K562 (cell line): ENCODE data around the gene SIRT3. TPM values are rescaled to one million over a fixed set of nuclear protein-coding genes. Genes with fewer than 3 reads are reported as not detected.

Experiments
- CBX1 ChIP-seq: sonication (generic); IDR thresholded peaks from 2 replicates; pipeline ENCODE4 v1.6.1; 2016; ENCODE audit warnings: antibody characterized with exemption, low read depth, mild to moderate bottlenecking
- DIDO1 ChIP-seq: fragments of 450-650 bp; IDR thresholded peaks from 2 replicates; pipeline ENCODE4 v1.6.1; 2016; ENCODE audit warnings: low read depth, missing biosample characterization, missing genetic modification characterization
- ESRRB ChIP-seq: fragments of 250-450 bp; sonication (Bioruptor Pico); IDR thresholded peaks from 2 replicates; pipeline ENCODE4 v1.5.0; 2020; ENCODE audit warnings: mild to moderate bottlenecking, moderate library complexity, borderline replicate concordance
- EWSR1 ChIP-seq: fragments of 450-650 bp; IDR thresholded peaks from 2 replicates; pipeline ENCODE4 v1.6.1; 2018; ENCODE audit warnings: borderline replicate concordance, mild to moderate bottlenecking, low read depth, moderate library complexity; ENCODE audit not compliant: partially characterized antibody
- HDAC6 ChIP-seq: IDR thresholded peaks from 2 replicates; pipeline ENCODE4 v1.6.1; 2012; ENCODE audit warnings: low read depth, mild to moderate bottlenecking, control low read depth, inconsistent platforms, low read length, moderate library complexity
- JUND ChIP-seq, 2 experiments: IDR thresholded peaks; 2 replicates in 1 of 2; 3 replicates in 1 of 2; pipeline ENCODE4 v1.6.1; 2011; ENCODE audit warnings: borderline replicate concordance in 2 of 2, low read depth in 2 of 2, low read length in 2 of 2, improper control_type of control experiment in 1 of 2, missing biosample characterization in 1 of 2, missing genetic modification characterization in 1 of 2, missing genetic modification reagents in 1 of 2
- MEIS2 ChIP-seq: fragments of 450-650 bp; IDR thresholded peaks from 2 replicates; pipeline ENCODE4 v1.6.1; 2014; ENCODE audit warnings: mild to moderate bottlenecking; ENCODE audit not compliant: partially characterized antibody
- NONO ChIP-seq, 2 experiments: fragments of 200-400 bp in 1 of 2; fragments of 450-650 bp in 1 of 2; formaldehyde crosslinking in 1 of 2; IDR thresholded peaks; 2 replicates each; pipeline ENCODE4 v1.6.1; 2017; ENCODE audit warnings: low read depth in 2 of 2, mild to moderate bottlenecking in 2 of 2, moderate library complexity in 2 of 2, low read length in 1 of 2
- PTTG1 ChIP-seq: fragments of 450-650 bp; IDR thresholded peaks from 2 replicates; pipeline ENCODE4 v1.6.1; 2016; ENCODE audit warnings: low read depth, mild to moderate bottlenecking, missing genetic modification characterization, missing compliant biosample characterization
- SP1 ChIP-seq: sonication (generic); formaldehyde crosslinking; IDR thresholded peaks from 2 replicates; pipeline ENCODE4 v1.8.1; 2022; ENCODE audit warnings: mild to moderate bottlenecking, missing genetic modification reagents
- TAF7 ChIP-seq: fragments of 450-650 bp; IDR thresholded peaks from 2 replicates; pipeline ENCODE4 v1.6.1; 2016; ENCODE audit warnings: missing genetic modification characterization, missing compliant biosample characterization
- ZSCAN32 ChIP-seq: fragments of 450-650 bp; formaldehyde crosslinking; IDR thresholded peaks from 2 replicates; pipeline ENCODE4 v1.4.0; 2020; ENCODE audit warnings: mild to moderate bottlenecking, moderate library complexity
- polyA plus RNA-seq, 8 experiments: library from polyadenylated mRNA; depleted of rRNA in 4 of 8; stranded (reverse) in 5 of 8; unstranded in 3 of 8; fragments of >200 nt; fragmentation: Nextera tagmentation in 2 of 8; fragmentation: Illumina TruSeq in 1 of 8; extraction: Ambion mirVana in 2 of 8; extraction: Trizol in 1 of 8; gene quantifications; 2 replicates each; pipeline versions ENCODE4 v1.2.1 to v1.2.3, GENCODE V29; 2011 to 2014; ENCODE audit warnings: inconsistent platforms in 1 of 8, missing spikeins in 1 of 8
- total RNA-seq, 7 experiments: library from RNA; depleted of rRNA in 6 of 7; stranded (reverse); fragments of >200 nt in 6 of 7; fragmentation: Illumina TruSeq in 2 of 7; extraction: Trizol in 2 of 7; gene quantifications; 2 replicates each; pipeline versions ENCODE4 v1.2.1 to v1.2.3, GENCODE V29; 2011 to 2021; ENCODE audit warnings: low replicate concordance in 1 of 7
- TF ChIP-seq, protein P1 (sequence below): fragments of 450-650 bp; formaldehyde crosslinking; IDR thresholded peaks from 2 replicates; pipeline ENCODE4 v1.4.0; 2022; ENCODE audit warnings: missing genetic modification characterization
- TF ChIP-seq, protein P2 (sequence below): sonication (generic); formaldehyde crosslinking; IDR thresholded peaks from 2 replicates; pipeline ENCODE4 v1.8.1; 2022; ENCODE audit warnings: missing genetic modification reagents
- TF ChIP-seq, protein P3 (sequence below), 2 experiments: fragments of 450-650 bp; IDR thresholded peaks; 2 replicates each; pipeline ENCODE4 v1.6.1; 2016; ENCODE audit warnings: mild to moderate bottlenecking in 2 of 2, borderline replicate concordance in 1 of 2, low read depth in 1 of 2, moderate library complexity in 1 of 2

SIRT3 gene
- total and polyA plus RNA-seq, 9 of the 15 experiments (the other 6 are each of a cell fraction or from before 2014, with no cell fraction given): 1.9 to 27.5 (median 14.5) TPM

DNA sequence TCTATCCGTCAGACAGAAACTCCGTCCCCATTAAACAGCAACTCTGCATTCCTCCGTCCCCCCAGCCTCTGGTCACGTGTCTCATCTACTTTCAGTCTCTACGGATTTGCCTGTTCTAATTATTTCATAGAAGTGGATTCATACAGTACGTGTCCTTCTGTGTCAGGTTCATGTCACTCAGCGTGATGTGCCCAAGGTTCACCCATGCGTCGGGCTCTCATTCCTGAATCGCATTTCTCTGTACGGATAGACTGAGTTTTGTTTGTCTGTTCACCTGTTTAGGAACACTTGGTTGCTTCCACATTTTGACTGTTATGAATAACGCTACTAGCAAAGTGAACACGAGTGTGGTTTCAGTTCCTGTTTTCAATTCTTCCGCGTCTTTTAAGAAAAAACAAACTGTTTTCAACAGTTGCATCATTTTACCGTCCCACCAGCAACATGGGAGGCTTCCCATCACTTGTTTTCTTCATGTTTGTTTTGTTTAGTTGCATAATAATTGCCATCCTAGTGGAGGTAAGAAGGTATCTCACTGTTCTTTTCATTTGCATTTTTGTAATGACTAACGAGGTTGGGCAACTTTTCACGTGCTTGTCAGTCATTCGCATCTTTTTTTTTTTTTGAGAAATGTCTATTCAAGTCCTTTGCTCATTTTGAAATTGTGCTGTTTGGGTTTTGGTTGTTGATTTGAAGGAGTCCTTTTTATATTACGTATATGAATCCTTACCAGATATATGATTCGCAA, 33.2 kb upstream of the SIRT3 start (continued):
- peak; percentile 70 for TF ChIP-seq ZSCAN32 (CRISPR knock-in tag)
- no peak for TF ChIP-seq EWSR1
- peak; percentile 56 for TF ChIP-seq MEIS2
- TF ChIP-seq, protein P1, sequence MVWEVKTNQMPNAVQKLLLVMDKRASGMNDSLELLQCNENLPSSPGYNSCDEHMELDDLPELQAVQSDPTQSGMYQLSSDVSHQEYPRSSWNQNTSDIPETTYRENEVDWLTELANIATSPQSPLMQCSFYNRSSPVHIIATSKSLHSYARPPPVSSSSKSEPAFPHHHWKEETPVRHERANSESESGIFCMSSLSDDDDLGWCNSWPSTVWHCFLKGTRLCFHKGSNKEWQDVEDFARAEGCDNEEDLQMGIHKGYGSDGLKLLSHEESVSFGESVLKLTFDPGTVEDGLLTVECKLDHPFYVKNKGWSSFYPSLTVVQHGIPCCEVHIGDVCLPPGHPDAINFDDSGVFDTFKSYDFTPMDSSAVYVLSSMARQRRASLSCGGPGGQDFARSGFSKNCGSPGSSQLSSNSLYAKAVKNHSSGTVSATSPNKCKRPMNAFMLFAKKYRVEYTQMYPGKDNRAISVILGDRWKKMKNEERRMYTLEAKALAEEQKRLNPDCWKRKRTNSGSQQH (CRISPR knock-in tag): no peak
- peak; percentile 75 for TF ChIP-seq JUND (IDR thresholded peaks at IDR 0.05; ENCODE audit: borderline replicate concordance, low read depth, low read length)
- TF ChIP-seq JUND (tag; IDR thresholded peaks at IDR 0.05; ENCODE audit: borderline replicate concordance, low read depth, low read length): peak; percentile 20; the same call in 2 of the 3 replicates
- no peak for TF ChIP-seq HDAC6
- TF ChIP-seq, protein P2, sequence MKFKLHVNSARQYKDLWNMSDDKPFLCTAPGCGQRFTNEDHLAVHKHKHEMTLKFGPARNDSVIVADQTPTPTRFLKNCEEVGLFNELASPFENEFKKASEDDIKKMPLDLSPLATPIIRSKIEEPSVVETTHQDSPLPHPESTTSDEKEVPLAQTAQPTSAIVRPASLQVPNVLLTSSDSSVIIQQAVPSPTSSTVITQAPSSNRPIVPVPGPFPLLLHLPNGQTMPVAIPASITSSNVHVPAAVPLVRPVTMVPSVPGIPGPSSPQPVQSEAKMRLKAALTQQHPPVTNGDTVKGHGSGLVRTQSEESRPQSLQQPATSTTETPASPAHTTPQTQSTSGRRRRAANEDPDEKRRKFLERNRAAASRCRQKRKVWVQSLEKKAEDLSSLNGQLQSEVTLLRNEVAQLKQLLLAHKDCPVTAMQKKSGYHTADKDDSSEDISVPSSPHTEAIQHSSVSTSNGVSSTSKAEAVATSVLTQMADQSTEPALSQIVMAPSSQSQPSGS (CRISPR knock-in tag): no peak
- peak; percentile 28; the same call in 1 of the 2 replicates for TF ChIP-seq DIDO1 (tag)
- TF ChIP-seq, protein P3, sequence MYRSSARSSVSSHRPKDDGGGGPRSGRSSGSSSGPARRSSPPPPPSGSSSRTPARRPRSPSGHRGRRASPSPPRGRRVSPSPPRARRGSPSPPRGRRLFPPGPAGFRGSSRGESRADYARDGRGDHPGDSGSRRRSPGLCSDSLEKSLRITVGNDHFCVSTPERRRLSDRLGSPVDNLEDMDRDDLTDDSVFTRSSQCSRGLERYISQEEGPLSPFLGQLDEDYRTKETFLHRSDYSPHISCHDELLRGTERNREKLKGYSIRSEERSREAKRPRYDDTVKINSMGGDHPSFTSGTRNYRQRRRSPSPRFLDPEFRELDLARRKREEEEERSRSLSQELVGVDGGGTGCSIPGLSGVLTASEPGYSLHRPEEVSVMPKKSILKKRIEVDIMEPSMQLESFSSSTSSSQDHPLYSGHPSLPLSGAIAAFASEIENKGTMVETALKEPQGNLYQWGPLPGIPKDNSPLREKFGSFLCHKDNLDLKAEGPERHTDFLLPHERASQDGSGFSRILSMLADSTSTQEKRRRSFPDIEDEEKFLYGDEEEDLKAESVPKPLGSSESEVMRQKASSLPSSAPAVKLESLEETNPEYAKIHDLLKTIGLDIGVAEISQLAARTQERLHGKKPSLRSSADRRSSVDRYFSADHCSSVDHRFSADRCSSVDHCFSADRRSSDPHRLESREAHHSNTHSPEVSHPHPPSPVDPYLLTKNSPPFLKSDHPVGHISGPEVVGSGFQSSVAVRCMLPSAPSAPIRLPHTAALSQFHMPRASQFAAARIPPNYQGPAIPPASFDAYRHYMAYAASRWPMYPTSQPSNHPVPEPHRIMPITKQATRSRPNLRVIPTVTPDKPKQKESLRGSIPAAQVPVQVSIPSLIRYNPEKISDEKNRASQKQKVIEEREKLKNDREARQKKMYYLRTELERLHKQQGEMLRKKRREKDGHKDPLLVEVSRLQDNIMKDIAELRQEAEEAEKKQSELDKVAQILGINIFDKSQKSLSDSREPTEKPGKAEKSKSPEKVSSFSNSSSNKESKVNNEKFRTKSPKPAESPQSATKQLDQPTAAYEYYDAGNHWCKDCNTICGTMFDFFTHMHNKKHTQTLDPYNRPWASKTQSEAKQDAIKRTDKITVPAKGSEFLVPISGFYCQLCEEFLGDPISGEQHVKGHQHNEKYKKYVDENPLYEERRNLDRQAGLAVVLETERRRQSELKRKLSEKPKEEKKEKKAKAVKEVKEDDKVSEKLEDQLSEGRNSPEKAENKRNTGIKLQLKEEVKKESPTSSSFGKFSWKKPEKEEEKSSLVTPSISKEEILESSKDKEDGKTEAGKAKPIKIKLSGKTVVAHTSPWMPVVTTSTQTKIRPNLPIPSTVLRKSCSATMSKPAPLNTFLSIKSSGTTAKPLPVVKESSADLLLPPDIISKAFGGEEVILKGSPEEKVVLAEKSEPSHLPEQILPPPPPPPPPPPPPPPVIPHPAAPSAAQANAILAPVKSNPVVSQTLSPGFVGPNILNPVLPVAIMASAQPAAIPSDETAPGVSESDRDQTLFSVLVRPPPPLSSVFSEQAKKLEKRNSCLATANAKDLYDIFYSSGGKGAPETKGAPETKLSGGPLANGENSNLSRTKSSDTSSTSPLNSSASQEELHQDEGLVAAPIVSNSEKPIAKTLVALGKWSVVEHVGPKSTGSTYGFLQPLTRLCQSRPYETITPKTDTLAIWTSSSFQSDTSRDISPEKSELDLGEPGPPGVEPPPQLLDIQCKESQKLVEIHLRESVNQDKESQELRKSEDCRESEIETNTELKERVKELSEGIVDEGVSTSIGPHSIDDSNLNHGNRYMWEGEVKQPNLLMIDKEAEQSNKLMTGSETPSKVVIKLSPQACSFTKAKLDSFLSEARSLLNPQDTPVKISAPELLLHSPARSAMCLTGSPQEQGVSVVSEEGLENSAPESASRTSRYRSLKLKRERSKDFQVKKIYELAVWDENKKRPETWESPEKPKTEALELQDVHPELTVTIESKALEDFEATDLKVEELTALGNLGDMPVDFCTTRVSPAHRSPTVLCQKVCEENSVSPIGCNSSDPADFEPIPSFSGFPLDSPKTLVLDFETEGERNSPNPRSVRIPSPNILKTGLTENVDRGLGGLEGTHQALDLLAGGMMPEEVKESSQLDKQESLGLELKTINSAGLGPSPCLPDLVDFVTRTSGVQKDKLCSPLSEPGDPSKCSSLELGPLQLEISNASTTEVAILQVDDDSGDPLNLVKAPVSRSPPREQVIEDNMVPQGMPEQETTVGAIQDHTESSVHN (IDR thresholded peaks at IDR 0.05; ENCODE audit: borderline replicate concordance in 1 of 2, low read depth in 1 of 2): peak in 1 of 2 experiments; percentile 92; a peak in 2 of 4 replicates
- TF ChIP-seq CBX1: no peak
- TF ChIP-seq PTTG1 (tag): no peak
- no peak; the same call in none of the 2 replicates for TF ChIP-seq SP1
- peak in 1 of 2 experiments; percentile 17; a peak in 1 of 4 replicates for TF ChIP-seq NONO (IDR thresholded peaks at IDR 0.05; ENCODE audit: low read depth in 2 of 2, low read length in 1 of 2)
- TF ChIP-seq TAF7 (tag): peak; percentile 38; the same call in 1 of the 2 replicates
- TF ChIP-seq ESRRB (CRISPR knock-in tag): no peak
